CD4-positive, alpha-beta T cell treated with Interleukin-6 at 100 ng/mL for 8 hours (primary cell): ENCODE measurements around the gene HOXB8.

Source experiments
- DNase-seq: peaks from one replicate; pipeline ENCODE4 v3.0.0-alpha.2; 2020; ENCODE audit warnings: mixed read lengths, low spot score

Gene HOXB8

DNA sequence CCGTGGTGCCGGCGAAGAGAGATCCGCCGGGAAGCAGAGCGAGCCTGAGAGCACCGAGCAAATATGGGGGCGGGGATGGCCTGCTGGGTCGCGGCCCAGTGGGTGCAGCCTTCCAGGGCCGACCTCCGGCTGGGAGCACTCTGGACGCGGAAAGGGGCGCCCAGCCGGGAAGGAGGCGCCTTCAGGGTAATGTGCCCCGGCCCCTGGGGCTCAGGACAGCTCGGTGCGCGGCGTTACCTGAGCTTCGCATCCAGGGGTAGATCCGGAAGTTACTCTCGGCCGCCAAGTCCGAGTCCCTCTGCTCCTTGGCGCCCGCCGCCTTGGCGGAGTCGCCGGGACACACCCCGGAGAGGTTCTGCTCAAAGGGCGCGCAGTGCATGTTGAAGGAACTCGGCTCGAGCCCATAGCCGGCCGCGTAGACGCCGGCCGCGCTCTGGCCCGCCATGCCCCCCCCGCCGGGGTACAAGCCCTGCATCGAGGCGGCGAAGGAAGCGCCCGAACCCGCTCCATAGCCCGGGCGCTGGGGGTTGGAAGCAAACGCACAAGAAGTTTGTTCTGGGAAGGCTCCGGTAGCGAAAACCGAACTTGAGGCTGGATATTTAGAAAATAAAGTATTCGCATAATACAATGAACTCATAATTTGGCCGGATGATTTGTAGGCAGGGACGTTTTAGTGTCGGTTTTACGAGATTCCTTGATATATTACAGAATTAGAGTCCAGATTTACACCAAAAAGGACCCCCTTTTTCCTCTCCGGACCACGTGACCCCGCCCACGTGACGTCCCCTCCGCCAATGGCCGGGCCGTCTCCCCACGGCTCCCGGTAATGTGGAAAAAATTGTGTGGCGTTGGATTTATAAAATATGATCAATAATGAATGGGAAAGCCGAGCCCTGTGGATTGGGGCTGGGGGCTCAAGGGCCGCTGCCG is 4.5 kb downstream of the HOXB8 start, which contains the start of gene HOXB7:
Gene HOXB7 (minus strand): TSS at position 736 of the 930 bp plus-strand sequence. CDS start 99 bp downstream, at position 637.
- DNase-seq, result peak; percentile 32

GRCh38 chr17:48609759-48610281 is 5.3 kb downstream of the HOXB8 start:
- DNase-seq, result no peak

DNA sequence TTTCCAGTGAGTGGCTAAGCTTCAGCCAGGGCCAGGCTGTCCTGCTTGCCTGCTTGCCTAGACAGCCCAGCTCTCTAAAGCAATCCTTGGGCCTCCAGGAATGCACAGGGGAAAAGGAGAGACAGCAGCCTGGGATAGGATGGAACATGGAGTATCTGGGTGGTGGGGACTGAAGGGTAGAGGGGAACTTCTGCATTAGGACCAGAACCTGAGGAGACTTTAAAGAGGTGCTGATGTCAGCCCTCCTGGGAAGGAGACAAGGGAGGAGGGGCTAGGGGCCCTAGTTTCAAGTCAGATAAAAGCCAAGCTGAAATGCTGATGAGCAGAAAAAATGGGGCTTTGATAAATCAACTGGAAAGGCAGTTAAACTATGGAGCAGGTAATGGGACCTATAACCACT is 6.1 kb downstream of the HOXB8 start:
- DNase-seq, result no peak

DNA sequence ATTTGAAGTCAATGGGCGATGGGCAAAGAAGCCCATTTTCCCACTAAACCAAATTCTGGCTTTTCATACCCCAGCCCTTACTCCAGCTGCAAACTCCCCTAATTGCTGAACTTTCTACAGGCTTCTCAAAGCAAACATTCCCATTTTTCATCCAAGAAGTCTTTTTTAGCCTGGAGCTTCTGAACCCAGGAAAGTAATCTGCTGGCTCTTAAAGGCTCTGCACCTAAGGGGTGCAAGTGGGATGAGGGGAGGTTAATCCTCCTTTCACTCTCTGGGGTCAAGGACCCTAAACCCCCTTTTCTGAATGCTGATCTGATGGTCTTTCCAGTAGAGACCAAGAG is 6.6 kb downstream of the HOXB8 start:
- no peak for DNase-seq

GRCh38 chr17:48606892-48607614 is 8.0 kb downstream of the HOXB8 start:
- no peak for DNase-seq

DNA sequence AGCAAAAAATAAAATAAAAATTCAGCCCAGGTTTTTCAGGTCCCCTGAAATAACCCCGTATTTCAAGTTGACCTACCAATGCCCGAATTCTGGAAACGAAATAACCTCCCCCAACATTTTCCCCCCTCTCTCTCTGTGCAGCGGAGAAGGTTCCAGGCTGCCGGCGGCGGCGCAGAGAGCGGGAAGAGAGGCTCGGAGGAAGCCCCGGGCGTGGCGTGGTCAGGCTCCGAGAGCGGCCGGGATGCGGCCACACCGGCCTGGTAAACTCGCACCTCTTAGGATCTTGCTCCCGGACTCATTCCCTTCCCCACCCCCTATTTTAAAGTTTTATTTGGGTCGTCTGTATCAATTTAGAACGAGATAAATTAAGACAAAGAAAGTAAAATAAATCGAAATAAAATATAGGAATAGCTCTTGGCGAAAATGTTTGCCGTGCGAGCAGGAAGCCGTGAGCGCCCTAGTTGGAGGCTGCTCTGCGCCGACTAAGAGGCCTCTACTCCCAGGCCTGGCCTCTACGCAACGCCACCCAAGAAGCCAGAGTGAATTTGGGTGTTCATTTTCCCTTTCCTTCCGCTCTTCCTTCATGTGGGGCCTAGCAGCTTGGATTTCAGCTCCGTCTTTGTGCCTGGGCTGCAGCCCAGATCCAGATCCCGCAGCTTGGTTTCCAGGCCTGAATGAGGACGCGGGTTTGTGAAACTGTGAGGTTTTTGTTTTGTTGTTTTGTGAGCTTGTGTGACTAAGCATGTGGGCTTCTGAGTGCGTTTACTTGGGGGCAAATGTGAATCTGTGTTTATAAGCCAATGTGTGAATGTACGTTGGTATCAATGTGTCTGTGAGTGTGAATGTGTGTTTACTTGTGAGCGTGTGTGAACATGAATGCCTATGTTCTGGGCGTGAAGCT is 8.9 kb downstream of the HOXB8 start:
- no peak for DNase-seq

DNA sequence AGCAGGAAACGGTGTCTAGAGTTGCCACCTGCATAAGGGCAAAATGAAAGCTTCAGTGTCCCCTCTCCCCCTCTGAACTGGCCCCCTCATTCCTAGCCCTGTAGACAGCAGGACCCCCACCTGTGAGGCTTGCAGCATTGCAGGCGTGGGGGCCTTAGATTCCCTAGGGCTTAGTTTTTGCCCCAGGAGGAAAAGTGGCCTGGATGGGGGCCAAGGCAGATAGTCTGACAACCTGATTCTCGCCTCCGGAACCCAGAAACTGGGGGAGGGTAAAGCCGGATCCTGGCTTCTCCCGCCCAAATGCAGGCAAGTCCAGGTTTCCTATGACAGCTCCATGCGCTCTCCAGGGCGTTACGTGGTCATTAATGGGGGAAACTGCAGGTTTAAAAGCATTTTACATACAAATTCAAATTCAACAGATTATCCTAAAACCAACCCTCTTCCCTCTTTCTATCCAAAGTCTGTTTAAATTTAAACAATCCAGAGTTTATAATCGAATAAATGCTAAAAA is 9.6 kb downstream of the HOXB8 start:
- no peak for DNase-seq

- no peak for DNase-seq
Measured at GRCh38 chr17:48604770-48605329, 10.2 kb downstream of the HOXB8 start, which contains the start of gene HOXB6. HOXB6 (minus strand) TSS chr17:48604986; CDS start chr17:48598150, 6,836 bp downstream.

- no peak for DNase-seq
Measured at GRCh38 chr17:48603959-48604769, 10.9 kb downstream of the HOXB8 start.

- no peak for DNase-seq
Measured at GRCh38 chr17:48601539-48602425, 13.3 kb downstream of the HOXB8 start.

- DNase-seq, result no peak
Measured at GRCh38 chr17:48601207-48601538, 13.9 kb downstream of the HOXB8 start.

GRCh38 chr17:48600244-48601098 is 14.6 kb downstream of the HOXB8 start:
- DNase-seq, result no peak

- no peak for DNase-seq
Measured at GRCh38 chr17:48599354-48599753, 15.7 kb downstream of the HOXB8 start.

- DNase-seq, result no peak
Measured at GRCh38 chr17:48598736-48599135, 16.4 kb downstream of the HOXB8 start.

DNA sequence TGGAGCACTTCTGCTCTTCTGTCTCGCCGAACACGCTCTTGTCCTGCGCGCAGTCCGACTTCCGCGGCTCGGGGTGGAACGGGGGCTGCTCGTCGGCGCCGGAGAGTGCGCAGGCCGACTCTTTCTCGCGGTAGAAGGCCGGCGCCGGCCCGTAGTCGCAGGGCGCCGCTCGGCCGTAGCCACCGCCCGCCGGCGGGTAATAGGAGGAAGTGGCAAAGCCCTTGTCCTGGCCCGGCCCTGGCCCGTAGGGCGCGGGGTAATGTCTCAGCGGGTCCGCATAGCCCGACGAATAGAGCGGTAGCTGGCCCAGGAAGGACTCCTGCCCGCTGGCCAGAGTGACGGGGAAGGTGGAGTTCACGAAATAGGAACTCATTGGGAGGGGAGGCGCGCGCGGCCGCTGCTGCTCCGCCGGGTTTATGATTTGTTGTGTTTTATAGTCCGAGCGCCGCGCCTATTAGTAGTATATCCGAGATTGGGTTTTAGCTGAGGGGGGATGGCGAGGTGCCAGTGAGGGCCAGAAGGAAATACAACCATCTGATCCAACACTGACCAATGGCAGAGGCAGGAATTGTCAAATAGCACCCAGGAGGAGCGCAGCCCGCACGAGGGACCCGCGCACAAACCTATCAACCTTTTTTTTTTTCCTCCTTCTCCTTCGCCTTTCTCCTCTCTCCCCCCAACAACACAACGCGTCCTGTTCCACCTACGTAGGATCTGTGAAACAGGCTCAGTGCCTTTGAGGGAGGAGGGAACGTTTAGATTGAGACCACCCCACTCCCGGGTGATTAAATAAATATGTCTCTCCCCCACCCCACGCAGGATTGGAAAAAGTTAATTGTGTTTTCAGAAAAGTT is 17.1 kb downstream of the HOXB8 start:
- DNase-seq, result no peak

DNA sequence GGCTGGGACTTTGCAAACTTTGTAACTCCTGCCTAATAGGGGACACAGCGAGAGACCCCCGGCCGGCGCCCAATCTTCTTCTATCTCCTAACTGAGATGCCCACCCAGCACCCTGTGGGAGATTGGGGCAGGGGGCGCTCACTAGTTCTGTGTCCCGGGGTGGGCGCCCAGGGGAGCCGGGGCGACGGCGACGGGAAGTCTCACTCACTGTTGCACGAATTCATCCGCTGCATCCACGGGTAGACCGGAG is 17.6 kb downstream of the HOXB8 start:
- peak; percentile 36 for DNase-seq

DNA sequence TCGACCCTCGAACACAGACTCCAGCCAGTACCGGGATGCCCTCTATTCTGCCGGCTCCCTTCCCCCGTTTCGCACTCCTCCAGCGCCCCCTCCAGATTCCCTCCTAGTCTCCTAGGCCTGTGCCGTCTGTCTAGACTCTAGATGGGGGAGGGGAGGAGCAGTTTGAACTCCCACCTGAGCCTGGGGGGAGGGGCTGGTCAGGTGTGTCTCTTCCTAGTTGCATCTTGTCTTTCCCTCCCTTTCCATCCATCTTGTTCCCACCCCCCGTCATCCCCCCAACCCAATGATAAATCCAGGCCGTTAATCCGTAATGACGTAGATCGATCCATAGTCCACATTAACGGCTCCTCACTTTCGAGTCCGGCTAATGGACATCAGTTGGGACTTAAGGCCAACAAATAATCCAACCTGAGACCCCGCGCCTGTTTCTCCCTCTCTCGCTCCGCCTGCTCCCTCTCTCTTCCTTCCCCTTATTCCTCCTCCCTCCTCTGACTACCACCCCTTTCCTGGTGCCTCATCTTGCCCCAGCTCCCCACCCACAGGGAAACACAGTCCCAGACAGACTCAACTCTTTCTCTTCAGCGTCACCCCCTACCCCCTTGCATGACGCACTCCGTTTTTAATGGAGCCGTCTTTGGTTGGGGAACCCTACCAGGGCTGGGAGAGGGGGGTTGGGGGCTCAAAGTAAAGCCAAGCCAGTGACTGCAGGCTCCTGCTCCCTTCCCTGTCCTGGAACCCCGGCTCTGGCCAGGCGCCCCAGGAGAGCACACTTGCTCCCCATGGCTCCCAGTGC is 18.2 kb downstream of the HOXB8 start:
- no peak for DNase-seq
